Measurements from ENCODE around the gene SLC12A9.

DNA sequence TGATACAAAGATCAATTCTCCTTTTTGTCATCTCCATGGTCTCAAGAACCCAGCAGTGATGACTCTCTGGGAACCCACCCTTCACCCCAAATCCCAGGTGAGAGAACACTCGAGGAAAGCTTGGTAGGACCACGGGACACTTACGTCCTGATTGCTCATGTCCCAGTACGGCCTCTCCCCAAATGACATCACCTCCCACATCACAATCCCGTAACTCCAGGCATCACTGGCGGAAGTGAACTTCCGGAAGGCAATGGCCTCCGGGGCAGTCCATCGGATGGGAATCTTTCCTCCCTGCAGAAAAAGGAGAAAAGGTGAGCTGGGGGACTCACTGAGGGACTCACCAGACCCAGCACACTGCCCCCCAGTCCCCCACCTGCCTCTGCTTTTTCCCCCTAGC lies 46.2 kb upstream of the SLC12A9 start:
- TF ChIP-seq, protein P1, sequence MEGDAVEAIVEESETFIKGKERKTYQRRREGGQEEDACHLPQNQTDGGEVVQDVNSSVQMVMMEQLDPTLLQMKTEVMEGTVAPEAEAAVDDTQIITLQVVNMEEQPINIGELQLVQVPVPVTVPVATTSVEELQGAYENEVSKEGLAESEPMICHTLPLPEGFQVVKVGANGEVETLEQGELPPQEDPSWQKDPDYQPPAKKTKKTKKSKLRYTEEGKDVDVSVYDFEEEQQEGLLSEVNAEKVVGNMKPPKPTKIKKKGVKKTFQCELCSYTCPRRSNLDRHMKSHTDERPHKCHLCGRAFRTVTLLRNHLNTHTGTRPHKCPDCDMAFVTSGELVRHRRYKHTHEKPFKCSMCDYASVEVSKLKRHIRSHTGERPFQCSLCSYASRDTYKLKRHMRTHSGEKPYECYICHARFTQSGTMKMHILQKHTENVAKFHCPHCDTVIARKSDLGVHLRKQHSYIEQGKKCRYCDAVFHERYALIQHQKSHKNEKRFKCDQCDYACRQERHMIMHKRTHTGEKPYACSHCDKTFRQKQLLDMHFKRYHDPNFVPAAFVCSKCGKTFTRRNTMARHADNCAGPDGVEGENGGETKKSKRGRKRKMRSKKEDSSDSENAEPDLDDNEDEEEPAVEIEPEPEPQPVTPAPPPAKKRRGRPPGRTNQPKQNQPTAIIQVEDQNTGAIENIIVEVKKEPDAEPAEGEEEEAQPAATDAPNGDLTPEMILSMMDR (IDR thresholded peaks at IDR 0.05; ENCODE audit: borderline replicate concordance, extremely low read depth, low read length, poor library complexity, severe bottlenecking) = no peak
- no peak for TF ChIP-seq EZH2 (IDR thresholded peaks at IDR 0.05; ENCODE audit: borderline replicate concordance, low read depth, low read length, severe bottlenecking)

Measured in DND-41 (cell line).